Measurements from ENCODE around the gene NCMAP. TPM values are rescaled to one million over a fixed set of nuclear protein-coding genes. Genes with fewer than 3 reads are reported as not detected.

Gene NCMAP
- total and polyA plus RNA-seq, 4 donors: 1.5 to 20.2 (median 5.9) TPM

DNA sequence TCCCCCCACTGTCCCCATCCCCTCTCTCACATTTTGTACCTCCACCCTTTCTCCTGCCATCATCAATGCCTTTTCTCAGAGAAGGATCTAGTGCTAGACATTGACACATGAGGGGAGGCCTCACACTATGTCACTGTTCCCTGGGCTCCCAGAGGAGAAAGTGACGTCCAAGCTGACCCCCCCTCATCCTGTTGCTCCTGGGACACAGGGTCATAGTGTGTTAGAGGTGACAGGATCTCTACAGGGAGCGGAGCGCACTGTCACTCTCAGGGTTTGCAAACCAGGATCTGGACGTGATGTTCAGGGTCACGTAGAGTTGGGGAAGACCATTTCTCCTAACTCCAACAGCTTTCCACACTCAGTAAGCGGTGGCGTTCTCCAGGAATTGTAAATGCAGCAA is 2.6 kb downstream of the NCMAP start:
- H3K27me3 ChIP-seq (ENCODE audit: control insufficient read depth in 3 of 3, insufficient read depth in 3 of 3, low read length in 2 of 3): peaks cover 0 to 19% (median 6%) of the 10 kb centered on the region in 3 donors
- DNase-seq (no peak), ATAC-seq (ENCODE audit: insufficient read depth, low FRiP score) (no peak)
- H3K4me1 ChIP-seq (ENCODE audit: control insufficient read depth in 5 of 5, insufficient read depth in 5 of 5, low read length in 5 of 5): peaks cover 0 to 5% (median 0%) of the 10 kb centered on the region in 5 donors
- no peak overlapping the region for H3K9ac ChIP-seq (ENCODE audit: insufficient read depth in 1 of 2, low read length in 2 of 2)
- H3K4me3 ChIP-seq: no peak overlapping the region
- no peak overlapping the region for H3K27ac ChIP-seq (ENCODE audit: low read depth in 1 of 2, low read length in 1 of 2)
- WGBS, 2 donors: 78% methylated on average over 7 of the region's 7 CpGs
- H3K9me3 ChIP-seq (ENCODE audit: control insufficient read depth in 4 of 4, insufficient read depth in 3 of 4, low read length in 3 of 4): no peaks in the 10 kb centered on the region
- H3K36me3 ChIP-seq (ENCODE audit: control insufficient read depth in 4 of 4, insufficient read depth in 4 of 4, low read length in 4 of 4): no peaks in the 10 kb centered on the region
- TF ChIP-seq, protein P1, sequence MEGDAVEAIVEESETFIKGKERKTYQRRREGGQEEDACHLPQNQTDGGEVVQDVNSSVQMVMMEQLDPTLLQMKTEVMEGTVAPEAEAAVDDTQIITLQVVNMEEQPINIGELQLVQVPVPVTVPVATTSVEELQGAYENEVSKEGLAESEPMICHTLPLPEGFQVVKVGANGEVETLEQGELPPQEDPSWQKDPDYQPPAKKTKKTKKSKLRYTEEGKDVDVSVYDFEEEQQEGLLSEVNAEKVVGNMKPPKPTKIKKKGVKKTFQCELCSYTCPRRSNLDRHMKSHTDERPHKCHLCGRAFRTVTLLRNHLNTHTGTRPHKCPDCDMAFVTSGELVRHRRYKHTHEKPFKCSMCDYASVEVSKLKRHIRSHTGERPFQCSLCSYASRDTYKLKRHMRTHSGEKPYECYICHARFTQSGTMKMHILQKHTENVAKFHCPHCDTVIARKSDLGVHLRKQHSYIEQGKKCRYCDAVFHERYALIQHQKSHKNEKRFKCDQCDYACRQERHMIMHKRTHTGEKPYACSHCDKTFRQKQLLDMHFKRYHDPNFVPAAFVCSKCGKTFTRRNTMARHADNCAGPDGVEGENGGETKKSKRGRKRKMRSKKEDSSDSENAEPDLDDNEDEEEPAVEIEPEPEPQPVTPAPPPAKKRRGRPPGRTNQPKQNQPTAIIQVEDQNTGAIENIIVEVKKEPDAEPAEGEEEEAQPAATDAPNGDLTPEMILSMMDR (IDR thresholded peaks at IDR 0.05; ENCODE audit: control extremely low read depth, extremely low read depth): no peak

GRCh38 chr1:24558902-24559791 is 3.3 kb downstream of the NCMAP start:
- 29 to 46% methylated on average over 12 of the region's 12 CpGs for WGBS, 2 donors
- Histone ChIP-seq H3K36me3 (ENCODE audit: control insufficient read depth in 4 of 4, insufficient read depth in 4 of 4, low read length in 4 of 4) (no peaks in the 10 kb centered on the region), H3K9me3 (ENCODE audit: control insufficient read depth in 4 of 4, insufficient read depth in 3 of 4, low read length in 3 of 4) (no peaks in the 10 kb centered on the region)

GRCh38 chr1:24560361-24560760 is 4.5 kb downstream of the NCMAP start:
- no peak overlapping the region for H3K27ac ChIP-seq (ENCODE audit: low read depth in 1 of 2, low read length in 1 of 2)
- no peak for DNase-seq
- WGBS, 2 donors: 90 to 92% methylated on average over 6 of the region's 6 CpGs
- H3K9ac ChIP-seq (ENCODE audit: insufficient read depth in 1 of 2, low read length in 2 of 2): no peak overlapping the region
- TF ChIP-seq, protein P1 (IDR thresholded peaks at IDR 0.05; ENCODE audit: control extremely low read depth, extremely low read depth): no peak
- peaks cover 0 to 4% (median 0%) of the 10 kb centered on the region in 5 donors for H3K4me1 ChIP-seq (ENCODE audit: control insufficient read depth in 5 of 5, insufficient read depth in 5 of 5, low read length in 5 of 5)
- no peaks in the 10 kb centered on the region for H3K9me3 ChIP-seq (ENCODE audit: control insufficient read depth in 4 of 4, insufficient read depth in 3 of 4, low read length in 3 of 4)
- H3K36me3 ChIP-seq (ENCODE audit: control insufficient read depth in 4 of 4, insufficient read depth in 4 of 4, low read length in 4 of 4): no peaks in the 10 kb centered on the region
- H3K4me3 ChIP-seq: no peak overlapping the region
- peaks cover 0 to 12% (median 3%) of the 10 kb centered on the region in 3 donors for H3K27me3 ChIP-seq (ENCODE audit: control insufficient read depth in 3 of 3, insufficient read depth in 3 of 3, low read length in 2 of 3)
- no peak for ATAC-seq (ENCODE audit: insufficient read depth, low FRiP score)

More at GRCh38 chr1:24558902-24559791, 3.3 kb downstream of the NCMAP start:
- Histone ChIP-seq H3K27ac (ENCODE audit: low read depth in 1 of 2, low read length in 1 of 2) (no peak overlapping the region), H3K9ac (ENCODE audit: insufficient read depth in 1 of 2, low read length in 2 of 2) (no peak overlapping the region), H3K4me3 (no peak overlapping the region), H3K4me1 (ENCODE audit: control insufficient read depth in 5 of 5, insufficient read depth in 5 of 5, low read length in 5 of 5) (peaks cover 0 to 5% (median 0%) of the 10 kb centered on the region in 5 donors), H3K27me3 (ENCODE audit: control insufficient read depth in 3 of 3, insufficient read depth in 3 of 3, low read length in 2 of 3) (peaks cover 0 to 19% (median 6%) of the 10 kb centered on the region in 3 donors)
- no peak for ATAC-seq (ENCODE audit: insufficient read depth, low FRiP score)
- TF ChIP-seq, protein P1 (IDR thresholded peaks at IDR 0.05; ENCODE audit: control extremely low read depth, extremely low read depth): no peak
- peak; percentile 42 to 69 (median 54) for DNase-seq

Data from lung (tissue), 12 donors.